GM10248 (cell line): ENCODE results near the gene GPR142.

Source experiments
- CTCF ChIA-PET: fragments of 300-600 bp; sonication (Branson Sonifier 250); formaldehyde crosslinking; extraction: SDS; loops from one replicate; lab custom pipeline; 2021; ENCODE audit warnings: antibody characterized with exemption; lab: Yijun Ruan, JAX
- POLR2A ChIA-PET: fragments of 350-650 bp; sonication (Branson Sonifier 250); formaldehyde crosslinking; extraction: SDS; loops from one replicate; lab custom pipeline; 2020; ENCODE audit warnings: antibody characterized with exemption; lab: Yijun Ruan, JAX
- DNase-seq: peaks from one replicate; pipeline ENCODE4 v3.0.0; 2012; ENCODE audit errors: extremely low spot score
- CTCF ChIP-seq: IDR thresholded peaks from 2 replicates; pipeline ENCODE4 v1.5.1; 2012; ENCODE audit warnings: mild to moderate bottlenecking, low read depth; ENCODE audit errors: extremely low read depth, missing control alignments, control extremely low read depth

GPR142 gene

GRCh38 chr17:74367206-74367605 lies at the start of gene GPR142:
GPR142 (plus strand) TSS chr17:74367506; CDS start chr17:74369541, 2,035 bp downstream.
- CTCF ChIA-PET = interaction anchor here (0.7 to 5.6 kb wide), 51 partner anchors 8 to 369 kb away, joined by 3 to 77 read pairs (median 5); partner anchors contain the start of genes CD300A, CD300LB, RAB37 and TTYH2
- POLR2A ChIA-PET = no interaction called here
- DNase-seq = no peak
- TF ChIP-seq CTCF = no peak

- ChIA-PET POLR2A (no interaction called here), CTCF (no interaction called here)
- no peak for TF ChIP-seq CTCF
- no peak for DNase-seq
Observed at GRCh38 chr17:74318391-74318790, 48.9 kb upstream of the GPR142 start.

GRCh38 chr17:74324521-74324920 lies 42.8 kb upstream of the GPR142 start:
- no peak for TF ChIP-seq CTCF
- DNase-seq = no peak
- POLR2A ChIA-PET = no interaction called here
- CTCF ChIA-PET = interaction anchor here (1.4 kb wide), 1 partner anchor 26 kb away, joined by 5 read pairs; no protein-coding TSS in a partner anchor

GRCh38 chr17:74325376-74325742 lies 41.9 kb upstream of the GPR142 start:
- POLR2A ChIA-PET = no interaction called here
- CTCF ChIA-PET = no interaction called here

GRCh38 chr17:74325743-74326379 lies 41.4 kb upstream of the GPR142 start, which contains the start of gene KIF19:
KIF19 (plus strand) TSS chr17:74326226; CDS start chr17:74326350, 124 bp downstream.
- peak; percentile 88 for DNase-seq
- ChIA-PET CTCF (no interaction called here), POLR2A (no interaction called here)
- no peak for TF ChIP-seq CTCF

More at GRCh38 chr17:74325376-74325742, 41.9 kb upstream of the GPR142 start:
- no peak for TF ChIP-seq CTCF
- no peak for DNase-seq

DNA sequence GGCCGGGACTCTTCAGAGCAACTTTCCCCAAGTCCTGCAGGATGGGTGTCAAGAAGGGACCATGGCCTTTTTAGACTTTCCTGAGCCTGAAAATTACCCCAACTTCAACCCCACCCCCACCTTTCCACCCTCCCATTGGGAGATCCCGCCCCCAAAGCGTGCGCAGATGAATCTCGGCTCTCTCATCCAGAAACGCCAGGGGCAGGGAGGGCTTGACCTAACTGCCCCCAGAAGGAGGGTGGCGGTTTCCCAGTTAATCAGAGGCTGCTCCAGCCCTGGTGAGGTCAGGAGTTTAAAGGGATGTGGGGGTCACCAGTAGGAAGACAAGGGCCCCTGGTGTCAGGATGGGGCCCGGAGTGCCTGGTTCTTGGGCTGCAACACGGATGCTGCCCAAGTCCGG lies 40.8 kb upstream of the GPR142 start:
- ChIA-PET POLR2A (no interaction called here), CTCF (no interaction called here)
- DNase-seq = no peak
- TF ChIP-seq CTCF = no peak
